HEK293 (cell line): Measurements from ENCODE around the gene KIF14.
A peak's percentile ranks its signal among the peaks of the same experiment; 100 is the strongest.
"Not testable (repeated sequence)": the region's sequence is repeated elsewhere in the genome, so short reads cannot be mapped to it uniquely, and the experiment has no call there.

Experiments used
- CTCF ChIA-PET: fragments of 350-600 bp; formaldehyde crosslinking; extraction: SDS; loops from one replicate; lab custom pipeline; 2021; ENCODE audit warnings: antibody characterized with exemption; lab: Yijun Ruan, JAX
- POLR2A ChIA-PET: fragments of 300-600 bp; formaldehyde crosslinking; extraction: SDS; loops from one replicate; lab custom pipeline; 2020; ENCODE audit warnings: antibody characterized with exemption, inconsistent platforms; lab: Yijun Ruan, JAX
- H3K27ac ChIP-seq: fragments of 200-500 bp; sonication (Bioruptor generic); 2 replicates; pipeline ENCODE4 v1.5.1; 2014; ENCODE audit warnings: low read depth, low read length, control low read depth, inconsistent platforms; ENCODE audit errors: extremely low read depth
- H3K36me3 ChIP-seq, 2 experiments: fragments of 200-500 bp in 1 of 2; sonication (Bioruptor generic) in 1 of 2; 1 replicate in 1 of 2; 2 replicates in 1 of 2; pipeline ENCODE4 v1.5.1; 2014 to 2017; ENCODE audit warnings: inconsistent platforms in 2 of 2, low read length in 2 of 2; ENCODE audit not compliant: control insufficient read depth in 2 of 2, insufficient read depth in 1 of 2
- H3K4me1 ChIP-seq: fragments of 200-500 bp; sonication (Bioruptor generic); 2 replicates; pipeline ENCODE4 v1.5.1; 2014; ENCODE audit warnings: mild to moderate bottlenecking, low read length, inconsistent platforms; ENCODE audit not compliant: control insufficient read depth, insufficient read depth
- H3K4me3 ChIP-seq: 2 replicates; pipeline ENCODE4 v1.5.1; 2011; ENCODE audit warnings: low read depth, mild to moderate bottlenecking, control low read depth, low read length, moderate library complexity
- H3K9me3 ChIP-seq: fragments of 200-500 bp; sonication (Bioruptor generic); 2 replicates; pipeline ENCODE4 v1.5.1; 2014; ENCODE audit warnings: low read depth, low read length, inconsistent platforms; ENCODE audit not compliant: control insufficient read depth, insufficient read depth
- FEZF1 ChIP-seq: fragments of 450-650 bp; formaldehyde crosslinking; IDR thresholded peaks from 2 replicates; pipeline ENCODE4 v1.5.1; 2016; ENCODE audit warnings: missing biosample characterization, missing genetic modification characterization
- GFI1B ChIP-seq: fragments of 450-650 bp; formaldehyde crosslinking; IDR thresholded peaks from 2 replicates; pipeline ENCODE4 v1.5.1; 2016; ENCODE audit warnings: missing biosample characterization, missing genetic modification characterization
- MYNN ChIP-seq: fragments of 450-650 bp; formaldehyde crosslinking; IDR thresholded peaks from 2 replicates; pipeline ENCODE4 v1.5.1; 2016; ENCODE audit warnings: missing biosample characterization, missing genetic modification characterization, borderline replicate concordance
- SCRT1 ChIP-seq: fragments of 450-650 bp; formaldehyde crosslinking; IDR thresholded peaks from 2 replicates; pipeline ENCODE4 v1.5.1; 2016; ENCODE audit warnings: missing biosample characterization, missing genetic modification characterization, borderline replicate concordance
- SP3 ChIP-seq: fragments of 450-650 bp; formaldehyde crosslinking; IDR thresholded peaks from 2 replicates; pipeline ENCODE4 v1.5.1; 2016; ENCODE audit warnings: missing biosample characterization, missing genetic modification characterization
- SP7 ChIP-seq: fragments of 450-650 bp; formaldehyde crosslinking; IDR thresholded peaks from 2 replicates; pipeline ENCODE4 v1.5.1; 2016; ENCODE audit warnings: missing biosample characterization, missing genetic modification characterization
- ZBTB1 ChIP-seq: fragments of 450-650 bp; formaldehyde crosslinking; IDR thresholded peaks from 2 replicates; pipeline ENCODE4 v1.5.1; 2016; ENCODE audit warnings: missing biosample characterization, missing genetic modification characterization
- ZNF175 ChIP-seq: fragments of 450-650 bp; formaldehyde crosslinking; IDR thresholded peaks from 2 replicates; pipeline ENCODE4 v1.5.1; 2016; ENCODE audit warnings: missing biosample characterization, missing genetic modification characterization
- ZNF221 ChIP-seq: fragments of 450-650 bp; formaldehyde crosslinking; IDR thresholded peaks from 2 replicates; pipeline ENCODE4 v1.5.1; 2017; ENCODE audit warnings: missing biosample characterization, missing genetic modification characterization, borderline replicate concordance
- ZNF274 ChIP-seq, 2 experiments: fragments of 200-500 bp in 1 of 2; fragments of 450-650 bp in 1 of 2; sonication (Bioruptor generic) in 1 of 2; formaldehyde crosslinking in 1 of 2; IDR thresholded peaks; 2 replicates each; pipeline versions ENCODE4 v1.5.1 to v1.6.1; 2014 to 2016; ENCODE audit warnings: borderline replicate concordance in 1 of 2, inconsistent platforms in 1 of 2, low read length in 1 of 2, missing biosample characterization in 1 of 2, missing genetic modification characterization in 1 of 2
- ZNF514 ChIP-seq: fragments of 450-650 bp; formaldehyde crosslinking; IDR thresholded peaks from 2 replicates; pipeline ENCODE4 v1.5.1; 2016; ENCODE audit warnings: missing biosample characterization, missing genetic modification characterization
- ZNF549 ChIP-seq: fragments of 450-650 bp; IDR thresholded peaks from 2 replicates; pipeline ENCODE4 v1.5.1; 2018; ENCODE audit warnings: missing biosample characterization, missing genetic modification characterization, mild to moderate bottlenecking, inconsistent platforms, moderate library complexity
- ZNF664 ChIP-seq: fragments of 450-650 bp; formaldehyde crosslinking; IDR thresholded peaks from 2 replicates; pipeline ENCODE4 v1.5.1; 2016; ENCODE audit warnings: missing biosample characterization, missing genetic modification characterization
- ZNF792 ChIP-seq: fragments of 450-650 bp; formaldehyde crosslinking; IDR thresholded peaks from 2 replicates; pipeline ENCODE4 v1.5.1; 2016; ENCODE audit warnings: missing biosample characterization, missing genetic modification characterization
- ZNF843 ChIP-seq: fragments of 450-650 bp; formaldehyde crosslinking; IDR thresholded peaks from 2 replicates; pipeline ENCODE4 v1.5.1; 2016; ENCODE audit warnings: missing biosample characterization, missing genetic modification characterization
- TF ChIP-seq, protein P1 (sequence below): fragments of 450-650 bp; formaldehyde crosslinking; optimal IDR thresholded peaks from 2 replicates; pipeline ENCODE3; 2016; ENCODE audit warnings: missing biosample characterization, mild to moderate bottlenecking, missing genetic modification characterization
- TF ChIP-seq, protein P2 (sequence below): fragments of 450-650 bp; formaldehyde crosslinking; IDR thresholded peaks from 2 replicates; pipeline ENCODE4 v1.5.1; 2016; ENCODE audit warnings: missing biosample characterization, missing genetic modification characterization
- TF ChIP-seq, protein P3 (sequence below): fragments of 450-650 bp; formaldehyde crosslinking; IDR thresholded peaks from 2 replicates; pipeline ENCODE4 v1.5.1; 2016; ENCODE audit warnings: missing biosample characterization, missing genetic modification characterization
- TF ChIP-seq, protein P4 (sequence below): fragments of 450-650 bp; formaldehyde crosslinking; IDR thresholded peaks from 2 replicates; pipeline ENCODE4 v1.5.1; 2016; ENCODE audit warnings: missing biosample characterization, missing genetic modification characterization

Gene KIF14

DNA sequence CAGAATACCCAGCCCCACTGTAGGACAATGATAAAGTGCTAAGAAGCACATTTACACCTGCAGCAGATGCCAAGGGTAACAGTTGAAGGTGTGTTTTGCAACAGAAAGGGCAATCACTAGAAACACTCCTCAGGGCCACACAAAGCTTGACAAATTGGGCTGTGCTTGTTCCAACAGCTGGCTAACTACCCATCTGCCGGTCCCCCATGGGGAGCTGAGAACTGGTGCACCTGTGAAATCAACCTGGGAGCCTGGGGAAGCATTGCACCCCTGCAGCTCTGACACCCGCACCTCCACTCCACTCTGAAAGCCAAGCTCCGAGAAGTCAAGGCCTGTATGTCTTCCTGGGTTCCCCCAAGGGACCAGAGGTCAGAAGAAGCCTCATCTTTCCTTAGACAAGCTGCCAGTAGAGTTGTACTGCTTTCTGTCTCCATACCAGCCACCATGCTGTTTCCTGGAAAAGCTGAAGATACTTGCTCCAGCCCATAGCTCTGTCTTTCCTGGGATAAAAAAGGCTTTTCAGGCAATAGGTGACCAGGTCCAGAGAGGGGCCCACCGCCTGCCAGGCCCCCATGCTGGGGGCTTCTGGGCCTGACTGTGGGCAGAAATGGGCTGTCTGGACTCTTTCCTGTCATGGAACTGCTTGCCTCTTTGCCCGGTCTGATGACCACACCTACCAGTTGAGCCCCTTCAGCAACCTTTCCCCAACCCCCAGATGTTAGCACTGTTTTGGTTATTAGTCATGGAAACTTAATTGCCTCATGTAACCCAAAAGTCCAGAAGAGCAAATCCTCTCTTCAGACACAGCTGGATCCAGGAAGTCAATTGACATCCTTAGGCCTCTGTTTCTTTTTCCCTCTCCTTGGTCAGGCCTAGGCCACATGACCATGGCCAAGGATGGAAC, 93.6 kb downstream of the KIF14 start (continued):
- TF ChIP-seq ZNF274 (IDR thresholded peaks at IDR 0.05; ENCODE audit: low read length) (no peak), ZNF274 (tag by site-specific recombination; IDR thresholded peaks at IDR 0.05; ENCODE audit: borderline replicate concordance) (no peak), SCRT1 (tag by site-specific recombination) (no peak), ZNF549 (no peak)
- TF ChIP-seq, protein P1, sequence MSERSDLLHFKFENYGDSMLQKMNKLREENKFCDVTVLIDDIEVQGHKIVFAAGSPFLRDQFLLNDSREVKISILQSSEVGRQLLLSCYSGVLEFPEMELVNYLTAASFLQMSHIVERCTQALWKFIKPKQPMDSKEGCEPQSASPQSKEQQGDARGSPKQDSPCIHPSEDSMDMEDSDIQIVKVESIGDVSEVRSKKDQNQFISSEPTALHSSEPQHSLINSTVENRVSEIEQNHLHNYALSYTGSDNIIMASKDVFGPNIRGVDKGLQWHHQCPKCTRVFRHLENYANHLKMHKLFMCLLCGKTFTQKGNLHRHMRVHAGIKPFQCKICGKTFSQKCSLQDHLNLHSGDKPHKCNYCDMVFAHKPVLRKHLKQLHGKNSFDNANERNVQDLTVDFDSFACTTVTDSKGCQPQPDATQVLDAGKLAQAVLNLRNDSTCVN (tag by site-specific recombination) = no peak

DNA sequence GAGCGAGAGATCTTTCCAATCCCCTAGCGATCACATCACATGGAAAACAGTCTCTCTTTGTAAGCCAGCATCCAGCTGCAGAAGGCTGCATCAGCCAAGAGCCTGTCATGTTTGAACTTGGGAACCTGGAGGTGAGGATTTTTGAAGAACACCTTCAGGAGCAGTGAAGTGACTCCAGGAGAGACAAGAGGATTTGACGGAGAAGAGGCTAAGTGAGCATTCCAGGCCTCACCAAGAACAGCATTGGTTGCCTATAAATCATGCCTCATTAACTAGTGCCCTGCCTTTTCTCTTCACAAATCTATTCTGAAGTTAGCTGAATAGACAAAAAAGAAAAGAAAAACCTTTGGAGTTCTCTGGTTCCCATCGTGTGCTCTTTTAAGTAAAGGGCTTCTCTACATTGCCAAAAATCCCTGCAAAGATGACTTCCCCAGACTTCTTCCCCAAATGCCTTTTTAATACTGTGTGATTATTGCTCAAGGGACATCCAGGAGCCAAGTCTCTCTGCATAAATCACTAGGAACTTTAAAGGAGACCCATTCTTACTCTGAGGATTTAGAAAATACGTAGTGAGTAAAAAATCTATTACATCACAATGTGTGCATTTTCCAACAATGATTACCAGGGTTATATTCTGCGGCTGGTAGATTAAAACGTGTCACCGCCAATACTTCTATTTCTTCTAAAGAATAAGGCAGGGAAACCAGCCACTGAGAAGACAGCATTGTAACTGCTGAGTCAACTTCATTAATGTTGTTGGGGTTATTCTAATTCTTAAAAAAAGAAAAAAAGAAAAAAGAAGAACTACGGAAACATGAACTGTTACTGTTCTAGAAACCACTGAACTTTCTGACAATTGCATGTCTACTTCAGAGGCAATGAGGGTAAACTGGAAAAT, 95.2 kb downstream of the KIF14 start:
- Histone ChIP-seq H3K4me3 (no peak overlapping the region), H3K27ac (no peak overlapping the region), H3K9me3 (no peaks in the 10 kb centered on the region), H3K4me1 (no peaks in the 10 kb centered on the region), H3K36me3 (no peaks in the 10 kb centered on the region)
- ChIA-PET CTCF (interaction anchor here (0.7 to 1.2 kb wide), 2 partner anchors 15 to 30 kb away, joined by 3 read pairs; no protein-coding TSS in a partner anchor), POLR2A (no interaction called here)
- TF ChIP-seq, protein P2, sequence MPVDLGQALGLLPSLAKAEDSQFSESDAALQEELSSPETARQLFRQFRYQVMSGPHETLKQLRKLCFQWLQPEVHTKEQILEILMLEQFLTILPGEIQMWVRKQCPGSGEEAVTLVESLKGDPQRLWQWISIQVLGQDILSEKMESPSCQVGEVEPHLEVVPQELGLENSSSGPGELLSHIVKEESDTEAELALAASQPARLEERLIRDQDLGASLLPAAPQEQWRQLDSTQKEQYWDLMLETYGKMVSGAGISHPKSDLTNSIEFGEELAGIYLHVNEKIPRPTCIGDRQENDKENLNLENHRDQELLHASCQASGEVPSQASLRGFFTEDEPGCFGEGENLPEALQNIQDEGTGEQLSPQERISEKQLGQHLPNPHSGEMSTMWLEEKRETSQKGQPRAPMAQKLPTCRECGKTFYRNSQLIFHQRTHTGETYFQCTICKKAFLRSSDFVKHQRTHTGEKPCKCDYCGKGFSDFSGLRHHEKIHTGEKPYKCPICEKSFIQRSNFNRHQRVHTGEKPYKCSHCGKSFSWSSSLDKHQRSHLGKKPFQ (tag by site-specific recombination) = no peak
- no peak for TF ChIP-seq GFI1B (tag by site-specific recombination)
- TF ChIP-seq ZNF664 = no peak
- TF ChIP-seq FEZF1 (tag by site-specific recombination) = peak; percentile 81

DNA sequence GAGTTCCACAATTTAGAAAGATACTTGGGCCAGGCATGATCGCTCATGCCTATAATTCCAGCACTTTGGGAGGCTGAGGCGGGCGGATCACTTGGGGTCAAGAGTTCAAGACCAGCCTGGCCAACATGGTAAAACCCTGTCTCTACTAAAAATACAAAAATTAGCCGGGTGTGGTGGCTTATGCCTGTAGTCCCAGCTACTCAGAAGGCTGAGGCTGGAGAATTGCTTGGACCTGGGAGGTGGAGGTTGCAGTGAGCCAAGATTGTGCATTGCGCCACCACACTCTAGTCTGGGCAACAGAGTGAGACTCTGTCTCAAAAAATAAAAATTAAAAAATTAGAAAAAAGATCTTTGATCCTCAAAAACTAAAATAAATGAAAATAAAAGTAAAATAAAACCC, 96.0 kb downstream of the KIF14 start:
- H3K9me3 ChIP-seq, H3K36me3 ChIP-seq, H3K4me3 ChIP-seq, H3K27ac ChIP-seq, POLR2A ChIA-PET, H3K4me1 ChIP-seq: not testable (repeated sequence)
- CTCF ChIA-PET = interaction anchor here (0.6 kb wide), 1 partner anchor 627 kb away, joined by 3 read pairs; no protein-coding TSS in a partner anchor

DNA sequence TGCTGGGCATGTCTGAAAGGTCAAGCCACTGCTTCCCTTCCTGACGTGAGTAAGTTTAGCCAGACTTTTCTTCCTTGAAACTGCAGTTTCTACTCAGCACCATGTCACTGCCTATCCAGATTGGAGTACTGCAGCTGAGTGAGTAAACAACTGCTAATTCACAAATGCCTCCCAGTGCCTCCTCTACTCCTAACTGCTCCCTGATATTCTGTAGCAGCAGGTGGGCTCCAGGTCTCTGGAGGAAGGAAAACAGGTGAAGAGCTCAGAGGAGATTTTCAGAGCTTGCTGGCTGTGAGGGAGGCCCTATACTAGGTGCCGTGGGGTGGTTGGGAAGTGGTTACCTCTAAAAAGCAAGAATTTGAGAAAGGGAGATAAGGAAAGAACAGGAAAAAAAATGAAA, 96.5 kb downstream of the KIF14 start:
- H3K4me1 ChIP-seq = no peaks in the 10 kb centered on the region
- H3K36me3 ChIP-seq = no peaks in the 10 kb centered on the region
- POLR2A ChIA-PET = no interaction called here
- CTCF ChIA-PET = interaction anchor here (0.6 to 1.3 kb wide), 2 partner anchors 15 to 628 kb away, joined by 3 read pairs; no protein-coding TSS in a partner anchor
- H3K9me3 ChIP-seq = no peaks in the 10 kb centered on the region
- no peak overlapping the region for H3K4me3 ChIP-seq
- H3K27ac ChIP-seq = no peak overlapping the region
- TF ChIP-seq ZNF843 (tag by site-specific recombination) (no peak), ZNF175 (tag by site-specific recombination) (no peak), SP7 (no peak), ZNF514 (no peak), MYNN (tag by site-specific recombination) (no peak), ZNF221 (tag by site-specific recombination) (no peak), ZBTB1 (tag by site-specific recombination) (no peak), ZNF792 (tag by site-specific recombination) (no peak), SP3 (no peak)
- TF ChIP-seq, protein P3, sequence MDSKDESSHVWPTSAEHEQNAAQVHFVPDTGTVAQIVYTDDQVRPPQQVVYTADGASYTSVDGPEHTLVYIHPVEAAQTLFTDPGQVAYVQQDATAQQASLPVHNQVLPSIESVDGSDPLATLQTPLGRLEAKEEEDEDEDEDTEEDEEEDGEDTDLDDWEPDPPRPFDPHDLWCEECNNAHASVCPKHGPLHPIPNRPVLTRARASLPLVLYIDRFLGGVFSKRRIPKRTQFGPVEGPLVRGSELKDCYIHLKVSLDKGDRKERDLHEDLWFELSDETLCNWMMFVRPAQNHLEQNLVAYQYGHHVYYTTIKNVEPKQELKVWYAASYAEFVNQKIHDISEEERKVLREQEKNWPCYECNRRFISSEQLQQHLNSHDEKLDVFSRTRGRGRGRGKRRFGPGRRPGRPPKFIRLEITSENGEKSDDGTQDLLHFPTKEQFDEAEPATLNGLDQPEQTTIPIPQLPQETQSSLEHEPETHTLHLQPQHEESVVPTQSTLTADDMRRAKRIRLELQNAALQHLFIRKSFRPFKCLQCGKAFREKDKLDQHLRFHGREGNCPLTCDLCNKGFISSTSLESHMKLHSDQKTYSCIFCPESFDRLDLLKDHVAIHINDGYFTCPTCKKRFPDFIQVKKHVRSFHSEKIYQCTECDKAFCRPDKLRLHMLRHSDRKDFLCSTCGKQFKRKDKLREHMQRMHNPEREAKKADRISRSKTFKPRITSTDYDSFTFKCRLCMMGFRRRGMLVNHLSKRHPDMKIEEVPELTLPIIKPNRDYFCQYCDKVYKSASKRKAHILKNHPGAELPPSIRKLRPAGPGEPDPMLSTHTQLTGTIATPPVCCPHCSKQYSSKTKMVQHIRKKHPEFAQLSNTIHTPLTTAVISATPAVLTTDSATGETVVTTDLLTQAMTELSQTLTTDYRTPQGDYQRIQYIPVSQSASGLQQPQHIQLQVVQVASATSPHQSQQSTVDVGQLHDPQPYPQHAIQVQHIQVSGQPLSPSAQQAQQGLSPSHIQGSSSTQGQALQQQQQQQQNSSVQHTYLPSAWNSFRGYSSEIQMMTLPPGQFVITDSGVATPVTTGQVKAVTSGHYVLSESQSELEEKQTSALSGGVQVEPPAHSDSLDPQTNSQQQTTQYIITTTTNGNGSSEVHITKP (tag by site-specific recombination) = no peak
- TF ChIP-seq, protein P4, sequence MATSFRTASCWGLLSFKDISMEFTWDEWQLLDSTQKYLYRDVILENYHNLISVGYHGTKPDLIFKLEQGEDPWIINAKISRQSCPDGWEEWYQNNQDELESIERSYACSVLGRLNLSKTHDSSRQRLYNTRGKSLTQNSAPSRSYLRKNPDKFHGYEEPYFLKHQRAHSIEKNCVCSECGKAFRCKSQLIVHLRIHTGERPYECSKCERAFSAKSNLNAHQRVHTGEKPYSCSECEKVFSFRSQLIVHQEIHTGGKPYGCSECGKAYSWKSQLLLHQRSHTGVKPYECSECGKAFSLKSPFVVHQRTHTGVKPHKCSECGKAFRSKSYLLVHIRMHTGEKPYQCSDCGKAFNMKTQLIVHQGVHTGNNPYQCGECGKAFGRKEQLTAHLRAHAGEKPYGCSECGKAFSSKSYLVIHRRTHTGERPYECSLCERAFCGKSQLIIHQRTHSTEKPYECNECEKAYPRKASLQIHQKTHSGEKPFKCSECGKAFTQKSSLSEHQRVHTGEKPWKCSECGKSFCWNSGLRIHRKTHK (tag by site-specific recombination) = no peak
